HepG2 (cell line): ENCODE measurements around the gene LSM12. TPM values are rescaled to one million over a fixed set of nuclear protein-coding genes. Genes with fewer than 3 reads are reported as not detected.

ENCODE experiments used
- BCL6 ChIP-seq: IDR thresholded peaks from 2 replicates; pipeline ENCODE4 v1.6.1; 2016; ENCODE audit warnings: missing genetic modification reagents, missing compliant biosample characterization
- CHD4 ChIP-seq: fragments of 200-600 bp; sonication (generic); IDR thresholded peaks from 2 replicates; pipeline ENCODE4 v1.7.0; 2017; ENCODE audit warnings: mild to moderate bottlenecking, low read length, borderline replicate concordance
- GTF2F1 ChIP-seq: fragments of 150-350 bp; IDR thresholded peaks from 2 replicates; pipeline ENCODE4 v1.6.1; 2014; ENCODE audit warnings: low read length
- MXD1 ChIP-seq: sonication (generic); formaldehyde crosslinking; IDR thresholded peaks from 2 replicates; pipeline ENCODE4 v1.4.0; 2020; ENCODE audit warnings: mild to moderate bottlenecking, missing genetic modification reagents
- NPAS2 ChIP-seq: sonication (generic); formaldehyde crosslinking; IDR thresholded peaks from 2 replicates; pipeline ENCODE4 v1.8.0; 2022; ENCODE audit warnings: mild to moderate bottlenecking, missing genetic modification reagents, borderline replicate concordance
- ONECUT2 ChIP-seq: sonication (generic); formaldehyde crosslinking; IDR thresholded peaks from 2 replicates; pipeline ENCODE4 v1.4.0; 2020; ENCODE audit warnings: missing genetic modification reagents
- PCBP1 ChIP-seq: fragments of 200-400 bp; formaldehyde crosslinking; IDR thresholded peaks from 2 replicates; pipeline ENCODE4 v1.6.1; 2017; ENCODE audit warnings: mild to moderate bottlenecking, low read depth, low read length, borderline replicate concordance
- RFX5 ChIP-seq: IDR thresholded peaks from 2 replicates; pipeline ENCODE4 v1.6.1; 2011; ENCODE audit warnings: low read depth, low read length, improper control_type of control experiment
- SCMH1 ChIP-seq: sonication (generic); formaldehyde crosslinking; IDR thresholded peaks from 2 replicates; pipeline ENCODE4 v1.9.0; 2021; ENCODE audit warnings: missing genetic modification reagents, mild to moderate bottlenecking, borderline replicate concordance
- XRCC5 ChIP-seq: fragments of 200-400 bp; formaldehyde crosslinking; optimal IDR thresholded peaks from 2 replicates; pipeline ENCODE3; 2017; ENCODE audit warnings: mild to moderate bottlenecking, low read length
- ZMYM3 ChIP-seq: sonication (generic); formaldehyde crosslinking; IDR thresholded peaks from 2 replicates; pipeline ENCODE4 v1.5.1; 2020; ENCODE audit warnings: mild to moderate bottlenecking, missing genetic modification reagents
- ZNF407 ChIP-seq: sonication (generic); formaldehyde crosslinking; IDR thresholded peaks from one replicate; pipeline ENCODE4 v1.5.1; 2020; ENCODE audit warnings: mild to moderate bottlenecking, missing genetic modification reagents; ENCODE audit errors: not compliant biosample characterization
- ZNF609 ChIP-seq: sonication (generic); formaldehyde crosslinking; IDR thresholded peaks from 2 replicates; pipeline ENCODE4 v1.4.0; 2020; ENCODE audit warnings: mild to moderate bottlenecking, missing genetic modification reagents, borderline replicate concordance
- polyA plus RNA-seq, 8 experiments: library from polyadenylated mRNA; depleted of rRNA in 3 of 8; stranded (reverse) in 7 of 8; unstranded in 1 of 8; fragments of >200 nt; fragmentation: Illumina TruSeq in 4 of 8; extraction: Trizol in 4 of 8; gene quantifications; 2 replicates each; pipeline versions ENCODE4 v1.2.1 to v1.2.3, GENCODE V29; 2011 to 2016; ENCODE audit warnings: low read depth in 4 of 8, missing spikeins in 1 of 8, mixed read lengths in 1 of 8; ENCODE audit not compliant: insufficient read depth in 1 of 8
- total RNA-seq, 5 experiments: library from RNA; depleted of rRNA; stranded (reverse); fragments of >200 nt; fragmentation: Illumina TruSeq; extraction: Trizol; gene quantifications; 2 replicates each; pipeline ENCODE4 v1.2.3, GENCODE V29; 2016; ENCODE audit warnings: low read depth in 1 of 5
- TF ChIP-seq, protein P1 (sequence below): sonication (generic); formaldehyde crosslinking; conservative IDR thresholded peaks from 2 replicates; pipeline ENCODE4 v1.4.0; 2020; ENCODE audit warnings: missing genetic modification reagents

Gene LSM12
- total and polyA plus RNA-seq, 2 of the 13 experiments (the other 11 are each of a cell fraction or from before 2014, with no cell fraction given): 52.8 to 55.7 TPM

GRCh38 chr17:44108440-44109311 lies 42.2 kb upstream of the LSM12 start (continued):
- TF ChIP-seq ZNF609: peak; percentile 86; the same call in 1 of the 2 replicates
- TF ChIP-seq ONECUT2 (CRISPR knock-in tag): no peak
- no peak for TF ChIP-seq ZNF407 (CRISPR knock-in tag)
- peak; percentile 93 for TF ChIP-seq ZMYM3 (CRISPR knock-in tag)
- peak; percentile 74; the same call in 1 of the 2 replicates for TF ChIP-seq CHD4
- TF ChIP-seq PCBP1: 0 out of 2 replicates have a peak, but pooled peaks have one; percentile 81
- TF ChIP-seq, protein P1, sequence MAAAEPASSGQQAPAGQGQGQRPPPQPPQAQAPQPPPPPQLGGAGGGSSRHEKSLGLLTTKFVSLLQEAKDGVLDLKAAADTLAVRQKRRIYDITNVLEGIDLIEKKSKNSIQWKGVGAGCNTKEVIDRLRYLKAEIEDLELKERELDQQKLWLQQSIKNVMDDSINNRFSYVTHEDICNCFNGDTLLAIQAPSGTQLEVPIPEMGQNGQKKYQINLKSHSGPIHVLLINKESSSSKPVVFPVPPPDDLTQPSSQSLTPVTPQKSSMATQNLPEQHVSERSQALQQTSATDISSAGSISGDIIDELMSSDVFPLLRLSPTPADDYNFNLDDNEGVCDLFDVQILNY (CRISPR knock-in tag): no peak
- no peak for TF ChIP-seq SCMH1 (CRISPR knock-in tag)
- TF ChIP-seq XRCC5: peak; percentile 59
- TF ChIP-seq BCL6: peak; percentile 54
- TF ChIP-seq RFX5: no peak
- TF ChIP-seq MXD1 (CRISPR knock-in tag): no peak; the same call in 1 of the 2 replicates
- no peak for TF ChIP-seq GTF2F1
- no peak for TF ChIP-seq NPAS2 (CRISPR knock-in tag)
